ENCODE data around the gene RNF149. TPM values are rescaled to one million over a fixed set of nuclear protein-coding genes. Genes with fewer than 3 reads are reported as not detected.
"Not testable (repeated sequence)": the region's sequence is repeated elsewhere in the genome, so short reads cannot be mapped to it uniquely, and the experiment has no call there.

The RNF149 gene
- polyA plus RNA-seq, 1 donor: 72.1 TPM

- no peak for DNase-seq
These were observed 49.7 kb downstream of the RNF149 start for GRCh38 chr2:101258804-101259203.

- no peak for DNase-seq
These were observed 52.2 kb downstream of the RNF149 start for GRCh38 chr2:101256316-101256715.

- DNase-seq: no peak
These were observed 53.0 kb downstream of the RNF149 start for GRCh38 chr2:101255501-101255900.

- DNase-seq: no peak
These were observed 54.6 kb downstream of the RNF149 start for GRCh38 chr2:101253703-101254450.

GRCh38 chr2:101253013-101253702 is 55.3 kb downstream of the RNF149 start:
- no peak for DNase-seq

- peak; percentile 99 for DNase-seq
These were observed 56.0 kb downstream of the RNF149 start, which contains the start of gene CNOT11 for GRCh38 chr2:101252408-101253012. Gene CNOT11, plus strand, starts transcription at chr2:101252886. Its CDS starts 79 bp downstream, at chr2:101252965.

GRCh38 chr2:101251844-101252407 is 56.6 kb downstream of the RNF149 start:
- peak; percentile 46 for DNase-seq

GRCh38 chr2:101251246-101251781 is 57.2 kb downstream of the RNF149 start:
- not testable (repeated sequence) for DNase-seq

GRCh38 chr2:101249826-101250225 is 58.7 kb downstream of the RNF149 start:
- no peak for DNase-seq

- DNase-seq: not testable (repeated sequence)
These were observed 59.7 kb downstream of the RNF149 start for GRCh38 chr2:101248756-101249155.

- DNase-seq: not testable (repeated sequence)
These were observed 63.0 kb downstream of the RNF149 start for GRCh38 chr2:101245468-101245867.

- DNase-seq: not testable (repeated sequence)
These were observed 63.6 kb downstream of the RNF149 start for GRCh38 chr2:101244899-101245298.

GRCh38 chr2:101244373-101244772 is 64.1 kb downstream of the RNF149 start:
- not testable (repeated sequence) for DNase-seq

GRCh38 chr2:101241158-101241557 is 67.3 kb downstream of the RNF149 start:
- no peak for DNase-seq

- not testable (repeated sequence) for DNase-seq
These were observed 67.8 kb downstream of the RNF149 start for GRCh38 chr2:101240694-101241093.

GRCh38 chr2:101239760-101240118 is 68.8 kb downstream of the RNF149 start:
- DNase-seq: not testable (repeated sequence)

GRCh38 chr2:101238930-101239759 is 69.4 kb downstream of the RNF149 start:
- peak; percentile 45 for DNase-seq

GRCh38 chr2:101237944-101238343 is 70.6 kb downstream of the RNF149 start:
- not testable (repeated sequence) for DNase-seq

- DNase-seq: not testable (repeated sequence)
These were observed 72.5 kb downstream of the RNF149 start for GRCh38 chr2:101235956-101236355.

- no peak for DNase-seq
These were observed 74.1 kb downstream of the RNF149 start for GRCh38 chr2:101234169-101234938.

GRCh38 chr2:101232770-101233169 is 75.7 kb downstream of the RNF149 start:
- DNase-seq: no peak
